Coronary artery (tissue), 2 donors: ENCODE results near the gene NOTUM.

ENCODE experiments used
- DNase-seq: peaks from one replicate; pipeline ENCODE4 v3.0.0-alpha.2; 2017; ENCODE audit warnings: low spot score
- H3K27ac ChIP-seq, 2 donors: fragments of 200-600 bp; sonication (generic); one replicate each; pipeline ENCODE4 v1.5.1; 2016 to 2019
- H3K4me3 ChIP-seq: fragments of 200-600 bp; sonication (generic); 2 replicates; pipeline ENCODE4 v1.5.1; 2016; ENCODE audit warnings: mild to moderate bottlenecking, moderate library complexity
- CTCF ChIP-seq: fragments of 200-600 bp; sonication (generic); IDR thresholded peaks from one replicate; pipeline ENCODE4 v1.5.1; 2019; ENCODE audit warnings: antibody characterized with exemption

The NOTUM gene

GRCh38 chr17:81959362-81960129 is 1.4 kb downstream of the NOTUM start:
- TF ChIP-seq CTCF: peak; percentile 80
- Histone ChIP-seq H3K4me3 (peak overlapping the region; percentile 64), H3K27ac (no peak overlapping the region)
- no peak for DNase-seq

GRCh38 chr17:81958633-81959342 is 2.2 kb downstream of the NOTUM start:
- no peak overlapping the region for H3K4me3 ChIP-seq
- DNase-seq: no peak
- TF ChIP-seq CTCF: no peak
- H3K27ac ChIP-seq: no peak overlapping the region

- no peak for DNase-seq
- TF ChIP-seq CTCF: no peak
- Histone ChIP-seq H3K27ac (no peak overlapping the region), H3K4me3 (no peak overlapping the region)
Observed at GRCh38 chr17:81957691-81958432, 3.1 kb downstream of the NOTUM start.

- no peak overlapping the region for H3K4me3 ChIP-seq
- TF ChIP-seq CTCF: no peak
Observed at GRCh38 chr17:81956607-81957589, 4.1 kb downstream of the NOTUM start.

GRCh38 chr17:81955756-81956544 is 5.0 kb downstream of the NOTUM start:
- H3K4me3 ChIP-seq: no peak overlapping the region
- TF ChIP-seq CTCF: no peak
- no peak for DNase-seq

More at GRCh38 chr17:81956607-81957589, 4.1 kb downstream of the NOTUM start:
- no peak overlapping the region for H3K27ac ChIP-seq
- no peak for DNase-seq

More at GRCh38 chr17:81955756-81956544, 5.0 kb downstream of the NOTUM start:
- H3K27ac ChIP-seq: no peak overlapping the region
